CD4-positive, alpha-beta T cell (primary cell): Measurements from ENCODE around the gene TNFSF18. TPM values are rescaled to one million over a fixed set of nuclear protein-coding genes. Genes with fewer than 3 reads are reported as not detected.

Experiments
- ATAC-seq: fragments of 200-7000 bp; cut with Tn5 transposase; one replicate; pipeline ENCODE4 v1.10.0; 2022; ENCODE audit warnings: mild to moderate bottlenecking; ENCODE audit not compliant: poor library complexity
- CTCF ChIA-PET: fragments of 350-600 bp; sonication (Branson Sonifier 250); formaldehyde crosslinking; loops from one replicate; lab custom pipeline; 2021; ENCODE audit warnings: antibody characterized with exemption, inconsistent platforms; lab: Charles Lee
- POLR2A ChIA-PET: fragments of 350-600 bp; sonication (Branson Sonifier 250); formaldehyde crosslinking; loops from one replicate; lab custom pipeline; 2021; ENCODE audit warnings: antibody characterized with exemption, inconsistent platforms; lab: Charles Lee
- DNase-seq, 14 experiments: peaks; one replicate each; pipeline ENCODE4 v3.0.0-alpha.2; 2013 to 2020; ENCODE audit warnings: mixed read lengths in 2 of 14
- H3K27ac ChIP-seq, 2 donors: one replicate each; pipeline versions ENCODE4 v1.5.1 to v1.7.0; 2013; ENCODE audit warnings: low read length in 2 of 2, low read depth in 1 of 2, mild to moderate bottlenecking in 1 of 2
- H3K27me3 ChIP-seq, 2 experiments: 1 replicate in 1 of 2; 2 replicates in 1 of 2; pipeline versions ENCODE4 v1.6.1 to v1.7.0; 2013; ENCODE audit warnings: low read length in 2 of 2, control low read depth in 1 of 2, mild to moderate bottlenecking in 1 of 2, moderate library complexity in 1 of 2; ENCODE audit not compliant: insufficient read depth in 2 of 2, control insufficient read depth in 1 of 2
- H3K36me3 ChIP-seq: one replicate; pipeline ENCODE4 v1.6.1; 2013; ENCODE audit warnings: low read length, control low read depth; ENCODE audit not compliant: insufficient read depth
- H3K4me1 ChIP-seq: one replicate; pipeline ENCODE4 v1.6.1; 2013; ENCODE audit warnings: low read length, control low read depth; ENCODE audit not compliant: insufficient read depth
- H3K4me3 ChIP-seq: one replicate; pipeline ENCODE4 v1.5.1; 2013; ENCODE audit warnings: mild to moderate bottlenecking, low read length, moderate library complexity
- H3K9me3 ChIP-seq, 2 experiments: 1 replicate in 1 of 2; 2 replicates in 1 of 2; pipeline versions ENCODE4 v1.6.1 to v1.7.0; 2013; ENCODE audit warnings: low read length in 2 of 2, mild to moderate bottlenecking in 2 of 2, control low read depth in 1 of 2, moderate library complexity in 1 of 2; ENCODE audit not compliant: control insufficient read depth in 1 of 2, insufficient read depth in 1 of 2
- H3K27ac Mint-ChIP-seq: one replicate; pipeline ENCODE4 v1.8.0; 2020; ENCODE audit warnings: mixed read lengths
- H3K27me3 Mint-ChIP-seq: one replicate; pipeline ENCODE4 v1.8.0; 2021; ENCODE audit warnings: mixed read lengths
- H3K36me3 Mint-ChIP-seq: one replicate; pipeline ENCODE4 v1.8.0; 2021; ENCODE audit warnings: low read depth, mixed read lengths
- H3K4me1 Mint-ChIP-seq: one replicate; pipeline ENCODE4 v1.8.0; 2021; ENCODE audit warnings: low read depth, mixed read lengths
- H3K4me3 Mint-ChIP-seq: one replicate; pipeline ENCODE4 v1.8.0; 2020; ENCODE audit warnings: mild to moderate bottlenecking, mixed read lengths
- H3K9me3 Mint-ChIP-seq: one replicate; pipeline ENCODE4 v1.8.0; 2020; ENCODE audit warnings: mixed read lengths
- CTCF ChIP-seq: fragments of 200-600 bp; IDR thresholded peaks from one replicate; pipeline ENCODE4 v1.8.0; 2022; ENCODE audit warnings: antibody characterized with exemption, mild to moderate bottlenecking
- intact Hi-C, 2 experiments: fragments of 100-400 bp; cut with DNase I in 1 of 2; cut with micrococcal nuclease in 1 of 2; formaldehyde crosslinking; loops; one replicate each; pipeline versions ENCODE4 v1.15.1 to v1.9.0; 2023 to 2025; cut with DNase I, micrococcal nuclease
- total RNA-seq, 174 experiments: library from RNA in 2 of 174; stranded (reverse) in 2 of 174; gene quantifications; one replicate each; pipeline ENCODE4 v1.2.3 and lab custom pipeline; 2021 to 2026

Gene TNFSF18
- total RNA-seq, 2 experiments from 2014 or later, result not detected

GRCh38 chr1:173052681-173053196, 2.0 kb upstream of the TNFSF18 start:
- peaks cover 6% of the 10 kb centered on the region for H3K4me1 Mint-ChIP-seq
- H3K4me1 ChIP-seq, result no peaks in the 10 kb centered on the region
- intact Hi-C loops, result no loop called here
- H3K4me3 Mint-ChIP-seq, result no peak overlapping the region
- H3K36me3 Mint-ChIP-seq, result no peaks in the 10 kb centered on the region
- H3K4me3 ChIP-seq, result no peak overlapping the region
- no peak overlapping the region for H3K27ac ChIP-seq
- H3K27ac Mint-ChIP-seq, result no peak overlapping the region
- POLR2A ChIA-PET, result no interaction called here
- H3K36me3 ChIP-seq, result no peaks in the 10 kb centered on the region
- ATAC-seq, result no peak
- H3K27me3 Mint-ChIP-seq, result no peaks in the 10 kb centered on the region
- no peaks in the 10 kb centered on the region for H3K27me3 ChIP-seq
- TF ChIP-seq CTCF, result no peak
- CTCF ChIA-PET, result interaction anchor here (0.7 kb wide), 1 partner anchor 93 kb away, joined by 3 read pairs; no protein-coding TSS in a partner anchor
- H3K9me3 Mint-ChIP-seq, result no peaks in the 10 kb centered on the region
- no peaks in the 10 kb centered on the region for H3K9me3 ChIP-seq
- no peak for DNase-seq

- H3K9me3 Mint-ChIP-seq, result no peaks in the 10 kb centered on the region
- no peak overlapping the region for H3K4me3 Mint-ChIP-seq
- Histone ChIP-seq H3K27ac (no peak overlapping the region), H3K27me3 (no peaks in the 10 kb centered on the region), H3K4me3 (no peak overlapping the region), H3K9me3 (no peaks in the 10 kb centered on the region), H3K4me1 (no peaks in the 10 kb centered on the region), H3K36me3 (no peaks in the 10 kb centered on the region)
- H3K27me3 Mint-ChIP-seq, result no peaks in the 10 kb centered on the region
- DNase-seq, result no peak
- H3K4me1 Mint-ChIP-seq, result peaks cover 6% of the 10 kb centered on the region
- ChIA-PET CTCF (no interaction called here), POLR2A (interaction anchor here (0.8 kb wide), 1 partner anchor 10 kb away, joined by 3 read pairs; no protein-coding TSS in a partner anchor)
- intact Hi-C loops, result no loop called here
- ATAC-seq, result no peak
- no peak for TF ChIP-seq CTCF
- H3K36me3 Mint-ChIP-seq, result no peaks in the 10 kb centered on the region
- H3K27ac Mint-ChIP-seq, result no peak overlapping the region
Measured at GRCh38 chr1:173049322-173049633, 1.5 kb downstream of the TNFSF18 start.

DNA sequence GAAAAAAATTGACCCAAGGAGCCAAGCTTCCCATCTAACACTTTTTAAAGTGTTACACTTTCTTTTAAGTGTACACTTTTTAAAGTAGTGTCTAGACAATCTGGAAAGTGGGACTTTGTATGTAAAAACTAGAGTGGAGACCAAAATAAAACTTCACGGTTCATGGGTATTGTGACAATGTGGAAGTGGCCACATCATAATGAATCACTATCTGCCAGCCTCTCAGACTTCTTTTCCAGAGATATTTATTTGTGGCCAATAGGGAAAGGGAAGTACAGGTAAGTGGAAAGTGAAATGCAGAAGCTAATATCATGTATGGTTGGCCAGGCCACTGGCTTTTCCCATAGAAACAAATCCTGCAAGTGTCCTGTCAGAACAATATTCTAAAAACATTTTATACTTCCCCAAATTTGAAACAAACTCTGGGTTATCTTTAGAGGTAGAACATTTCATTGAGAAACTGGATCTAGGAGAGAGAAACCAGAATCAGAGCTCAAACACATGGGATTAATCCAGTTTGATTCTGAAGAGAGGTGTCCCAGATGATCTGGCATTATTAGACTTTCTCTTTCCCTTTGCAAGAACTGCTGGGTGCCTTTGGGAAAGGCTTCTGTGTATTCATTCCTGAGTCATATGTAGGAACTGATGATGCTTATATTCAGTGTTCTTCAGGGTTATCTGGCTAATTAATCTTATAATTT, 2.0 kb downstream of the TNFSF18 start:
- Mint-ChIP-seq H3K27me3 (no peaks in the 10 kb centered on the region), H3K4me3 (no peak overlapping the region), H3K4me1 (peaks cover 6% of the 10 kb centered on the region), H3K36me3 (no peaks in the 10 kb centered on the region), H3K9me3 (no peaks in the 10 kb centered on the region), H3K27ac (no peak overlapping the region)
- no peak for TF ChIP-seq CTCF
- intact Hi-C loops, result no loop called here
- ChIA-PET POLR2A (interaction anchor here (0.8 kb wide), 1 partner anchor 9 kb away, joined by 3 read pairs; no protein-coding TSS in a partner anchor), CTCF (no interaction called here)
- Histone ChIP-seq H3K9me3 (no peaks in the 10 kb centered on the region), H3K27ac (no peak overlapping the region), H3K4me1 (no peaks in the 10 kb centered on the region), H3K36me3 (no peaks in the 10 kb centered on the region), H3K27me3 (no peaks in the 10 kb centered on the region), H3K4me3 (no peak overlapping the region)
- DNase-seq, result peak in 1 of 14 experiments; percentile 10
- no peak for ATAC-seq
